IPS-20b (cell line): ENCODE data around the gene LDAH.

Experiments
- H3K27ac ChIP-seq: one replicate; pipeline ENCODE4 v1.5.1; 2013; ENCODE audit warnings: low read length
- H3K27me3 ChIP-seq: 2 replicates; pipeline ENCODE4 v1.6.1; 2013; ENCODE audit warnings: mild to moderate bottlenecking, low read length, inconsistent platforms; ENCODE audit not compliant: insufficient read depth
- H3K36me3 ChIP-seq: 2 replicates; pipeline ENCODE4 v1.6.1; 2013; ENCODE audit warnings: low read depth, mild to moderate bottlenecking, inconsistent platforms, low read length, moderate library complexity; ENCODE audit not compliant: insufficient read depth
- H3K4me1 ChIP-seq: 2 replicates; pipeline ENCODE4 v1.6.1; 2013; ENCODE audit warnings: mild to moderate bottlenecking, control low read depth, inconsistent platforms, low read length, moderate library complexity; ENCODE audit not compliant: insufficient read depth
- H3K4me3 ChIP-seq: 2 replicates; pipeline ENCODE4 v1.5.1; 2013; ENCODE audit warnings: mild to moderate bottlenecking, low read length, inconsistent platforms
- H3K9ac ChIP-seq: 2 replicates; pipeline ENCODE4 v1.6.1; 2013; ENCODE audit warnings: low read depth, mild to moderate bottlenecking, inconsistent platforms, low read length, moderate library complexity
- H3K9me3 ChIP-seq: 2 replicates; pipeline ENCODE4 v1.6.1; 2013; ENCODE audit warnings: mild to moderate bottlenecking, low read depth, low read length, inconsistent platforms; ENCODE audit not compliant: insufficient read depth

LDAH gene

DNA sequence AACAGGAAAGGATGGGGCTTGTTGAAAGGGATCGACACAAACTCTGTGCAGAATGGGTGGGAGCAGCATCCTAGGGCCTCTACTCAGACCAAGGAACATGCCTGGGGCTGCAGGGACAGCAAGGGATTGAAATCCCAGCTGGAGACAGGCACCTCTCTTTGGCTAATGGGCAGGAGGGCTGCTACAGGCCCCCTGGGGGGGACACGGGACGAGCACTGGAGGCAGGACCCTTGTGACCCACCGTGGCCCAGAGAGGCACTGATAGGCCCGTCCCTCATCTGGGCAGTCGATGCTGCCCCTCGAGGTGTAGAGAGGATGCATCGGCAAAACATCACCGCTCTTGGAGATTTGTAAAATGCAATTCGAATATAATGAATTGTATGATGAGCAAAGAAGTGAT lies 177.1 kb downstream of the LDAH start:
- Histone ChIP-seq H3K4me3 (no peak overlapping the region), H3K27ac (no peak overlapping the region), H3K9me3 (no peaks in the 10 kb centered on the region), H3K4me1 (peaks cover 5% of the 10 kb centered on the region; the same call in 1 of the 2 replicates), H3K9ac (no peak overlapping the region), H3K36me3 (no peaks in the 10 kb centered on the region), H3K27me3 (peaks cover 12% of the 10 kb centered on the region)

DNA sequence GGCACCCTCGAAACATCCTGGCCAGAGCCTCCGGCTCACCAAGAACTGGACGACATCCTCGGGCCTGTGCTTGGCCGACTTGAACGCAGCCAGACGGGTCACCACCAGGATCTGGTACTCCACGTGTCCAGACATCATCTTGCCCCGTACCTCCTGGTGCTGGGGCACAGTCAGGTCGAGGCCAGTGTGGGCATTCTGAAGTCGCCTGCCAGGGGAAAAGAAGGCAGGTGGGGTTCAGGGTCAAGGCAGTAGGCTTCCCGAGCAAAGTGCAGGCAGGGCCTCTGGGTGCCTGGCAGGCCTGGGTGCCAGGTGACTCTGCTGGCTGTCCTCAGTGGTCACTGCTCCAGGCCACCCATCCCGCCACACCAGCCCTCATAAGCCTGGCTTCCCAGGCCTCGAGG lies 177.6 kb downstream of the LDAH start:
- peaks cover 9% of the 10 kb centered on the region for H3K27me3 ChIP-seq
- H3K4me3 ChIP-seq = no peak overlapping the region
- H3K36me3 ChIP-seq = no peaks in the 10 kb centered on the region
- no peak overlapping the region for H3K9ac ChIP-seq
- H3K9me3 ChIP-seq = no peaks in the 10 kb centered on the region
- peaks cover 4% of the 10 kb centered on the region; the same call in 1 of the 2 replicates for H3K4me1 ChIP-seq
- H3K27ac ChIP-seq = no peak overlapping the region

DNA sequence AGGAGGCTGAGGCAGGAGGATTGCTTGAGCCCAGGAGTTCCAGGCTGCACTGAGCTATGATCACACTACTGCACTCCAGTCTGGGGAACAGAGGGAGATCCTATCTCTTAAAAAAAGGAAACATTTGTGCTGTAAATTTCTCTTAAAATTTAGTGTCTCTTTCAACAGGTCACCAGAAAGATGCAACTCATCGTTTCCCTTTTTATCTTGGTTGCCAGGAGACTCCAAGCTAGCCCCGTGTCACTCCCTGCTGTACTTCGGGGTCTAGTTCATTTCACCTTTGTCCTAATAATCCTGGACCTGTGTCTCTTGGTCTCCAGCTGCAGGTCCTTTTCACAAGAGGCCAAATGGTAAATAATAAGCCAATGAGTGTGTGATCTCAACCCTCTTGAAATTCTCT lies 179.1 kb downstream of the LDAH start:
- Histone ChIP-seq H3K9ac (no peak overlapping the region), H3K27ac (no peak overlapping the region), H3K27me3 (no peaks in the 10 kb centered on the region), H3K4me1 (no peaks in the 10 kb centered on the region), H3K36me3 (no peaks in the 10 kb centered on the region), H3K4me3 (no peak overlapping the region), H3K9me3 (no peaks in the 10 kb centered on the region)

DNA sequence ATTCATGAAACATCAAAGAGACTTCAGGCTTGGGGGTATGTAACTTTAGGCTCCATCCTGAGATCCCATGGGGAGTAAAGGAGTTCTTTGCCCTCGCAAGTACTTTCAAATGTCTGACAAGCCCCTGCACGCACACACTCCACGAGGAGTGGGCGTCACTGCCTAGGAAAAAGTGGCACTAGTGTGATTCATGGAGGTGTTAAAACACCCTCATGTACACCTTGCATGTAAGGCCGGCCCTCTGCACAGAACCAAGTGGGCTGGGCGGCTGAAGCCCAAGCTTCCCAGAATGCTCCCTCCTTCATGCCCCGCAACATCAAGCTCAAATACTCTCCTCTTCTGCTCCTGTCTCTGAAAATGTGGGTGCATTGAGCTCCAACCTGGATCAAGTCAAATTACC lies 179.8 kb downstream of the LDAH start:
- no peak overlapping the region for H3K27ac ChIP-seq
- no peak overlapping the region for H3K4me3 ChIP-seq
- H3K9me3 ChIP-seq = no peaks in the 10 kb centered on the region
- no peaks in the 10 kb centered on the region for H3K27me3 ChIP-seq
- H3K36me3 ChIP-seq = no peaks in the 10 kb centered on the region
- no peak overlapping the region for H3K9ac ChIP-seq
- H3K4me1 ChIP-seq = no peaks in the 10 kb centered on the region

DNA sequence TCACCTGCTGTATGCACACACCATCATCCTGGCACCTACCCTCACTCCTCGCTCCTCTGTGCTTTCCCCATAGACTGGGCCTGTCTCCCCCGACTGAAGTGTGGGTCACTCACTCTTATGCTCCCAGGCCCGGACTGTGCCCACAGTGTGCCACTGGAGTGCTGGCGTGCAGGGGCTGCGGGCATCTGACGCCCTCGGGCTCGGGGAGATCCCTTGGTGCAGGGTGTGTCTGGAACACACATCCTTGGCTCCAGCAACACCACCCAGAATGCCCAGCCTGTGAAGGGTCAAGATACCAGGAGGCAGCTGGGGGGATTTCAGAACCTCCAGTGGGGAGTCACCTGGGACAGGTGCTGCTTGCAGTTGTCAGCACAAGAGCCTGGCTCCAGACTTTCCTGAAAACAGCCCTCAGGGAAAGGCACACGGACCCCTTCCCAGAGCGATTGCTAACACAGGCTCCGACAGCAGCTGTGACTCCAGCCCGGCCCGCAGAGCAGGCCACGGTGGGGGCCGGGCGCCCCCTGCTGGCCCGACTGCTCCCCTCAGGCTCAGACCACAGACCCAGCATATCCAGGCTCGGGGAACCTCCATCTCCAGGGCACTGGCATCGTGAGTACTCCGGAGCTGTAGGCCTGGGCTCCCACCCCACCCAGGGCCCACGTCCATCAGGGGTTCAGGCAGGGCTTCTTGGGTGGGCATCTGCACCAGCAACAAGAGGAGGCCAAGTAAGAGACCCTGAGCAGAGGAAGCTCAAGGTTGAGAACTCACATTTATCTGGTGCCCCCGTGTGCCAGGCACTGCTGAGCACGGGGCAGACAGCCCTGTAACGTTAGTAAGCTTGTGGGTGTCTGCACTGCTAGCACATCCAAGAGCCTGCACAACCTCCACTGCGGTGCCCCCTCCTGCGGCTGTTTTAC lies 180.6 kb downstream of the LDAH start:
- H3K27ac ChIP-seq = no peak overlapping the region
- H3K9ac ChIP-seq = no peak overlapping the region
- H3K27me3 ChIP-seq = no peaks in the 10 kb centered on the region
- H3K36me3 ChIP-seq = no peaks in the 10 kb centered on the region
- H3K9me3 ChIP-seq = no peaks in the 10 kb centered on the region
- no peaks in the 10 kb centered on the region for H3K4me1 ChIP-seq
- H3K4me3 ChIP-seq = no peak overlapping the region

DNA sequence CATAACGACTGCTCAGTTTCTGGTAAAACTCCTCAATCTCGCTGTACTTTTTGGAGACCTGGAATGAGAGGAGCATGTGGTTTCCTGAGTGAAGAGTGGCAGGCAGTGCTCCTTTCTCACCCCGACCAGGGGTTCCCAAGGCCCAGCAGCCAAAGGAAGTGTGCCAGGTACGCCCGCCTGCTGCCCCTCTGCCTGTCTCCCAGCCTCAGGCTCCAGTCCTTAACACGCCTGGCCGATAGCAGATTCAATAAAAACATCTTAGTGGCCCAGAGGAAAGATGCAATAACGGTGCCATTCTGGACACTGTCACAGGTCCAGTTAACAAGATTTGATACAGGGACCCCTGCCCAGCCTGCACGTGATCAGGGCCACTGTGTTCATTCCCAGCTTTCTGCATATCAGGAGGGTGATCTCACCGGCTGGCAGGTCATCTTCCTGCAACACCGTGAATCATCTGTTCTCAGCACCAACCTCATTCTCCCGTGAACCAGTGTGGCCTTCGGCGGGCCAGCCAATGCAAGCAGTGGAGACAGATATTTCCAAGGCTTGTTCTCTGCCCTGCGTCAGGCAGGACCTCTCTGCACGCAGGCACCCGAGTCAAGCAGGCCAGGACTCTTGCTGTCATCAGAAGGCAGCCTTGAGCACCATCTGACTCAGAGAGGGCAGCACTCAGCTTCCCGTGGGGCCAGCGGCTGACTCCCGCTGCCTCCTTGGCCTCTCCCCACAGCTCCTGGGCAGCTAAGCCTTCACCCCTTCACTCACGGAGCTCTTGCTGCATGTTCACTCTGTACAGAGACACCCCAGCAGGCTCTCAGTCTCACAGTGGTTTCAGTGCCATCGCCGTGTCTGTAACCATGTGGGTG lies 181.5 kb downstream of the LDAH start:
- Histone ChIP-seq H3K4me1 (no peaks in the 10 kb centered on the region), H3K36me3 (no peaks in the 10 kb centered on the region), H3K9me3 (no peaks in the 10 kb centered on the region), H3K27ac (no peak overlapping the region), H3K4me3 (no peak overlapping the region), H3K27me3 (no peaks in the 10 kb centered on the region), H3K9ac (no peak overlapping the region)

DNA sequence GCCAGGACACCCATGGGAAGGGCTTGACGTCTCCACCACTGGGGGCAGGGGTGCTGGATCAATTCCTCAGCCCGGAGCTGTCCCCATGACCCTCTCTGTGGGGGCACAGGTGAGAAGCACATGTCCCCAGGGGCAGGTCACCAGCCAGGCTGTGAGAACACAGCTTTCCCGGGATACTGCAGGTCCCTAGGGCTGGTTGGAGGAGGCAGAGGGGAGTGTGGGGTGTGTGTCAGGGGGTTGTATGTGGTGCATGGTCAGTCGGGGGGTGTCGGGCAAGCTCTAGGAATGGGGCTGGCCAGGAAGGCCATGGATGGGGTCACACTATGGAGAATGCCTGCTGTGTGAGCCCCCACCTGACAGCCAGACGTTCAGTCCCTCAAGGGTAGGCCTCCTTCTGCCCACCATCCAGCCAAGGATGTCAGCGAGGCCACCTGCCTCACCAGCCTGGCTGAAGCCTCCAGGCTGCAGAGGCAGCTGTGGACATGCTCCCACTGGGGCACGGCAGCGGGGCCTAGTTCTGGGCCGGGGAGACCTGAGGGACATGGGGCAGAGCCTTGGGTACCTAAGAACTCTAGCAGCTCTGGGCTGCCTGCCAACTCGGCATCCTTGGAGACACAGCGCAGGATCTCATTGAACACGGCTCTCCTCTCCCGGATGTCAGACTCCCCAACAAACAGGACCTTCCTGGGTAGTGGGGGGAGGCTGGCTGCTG lies 182.3 kb downstream of the LDAH start:
- Histone ChIP-seq H3K9me3 (no peaks in the 10 kb centered on the region), H3K36me3 (no peaks in the 10 kb centered on the region), H3K9ac (no peak overlapping the region), H3K27ac (no peak overlapping the region), H3K27me3 (no peaks in the 10 kb centered on the region), H3K4me1 (peaks cover 1% of the 10 kb centered on the region; the same call in 1 of the 2 replicates), H3K4me3 (no peak overlapping the region)

DNA sequence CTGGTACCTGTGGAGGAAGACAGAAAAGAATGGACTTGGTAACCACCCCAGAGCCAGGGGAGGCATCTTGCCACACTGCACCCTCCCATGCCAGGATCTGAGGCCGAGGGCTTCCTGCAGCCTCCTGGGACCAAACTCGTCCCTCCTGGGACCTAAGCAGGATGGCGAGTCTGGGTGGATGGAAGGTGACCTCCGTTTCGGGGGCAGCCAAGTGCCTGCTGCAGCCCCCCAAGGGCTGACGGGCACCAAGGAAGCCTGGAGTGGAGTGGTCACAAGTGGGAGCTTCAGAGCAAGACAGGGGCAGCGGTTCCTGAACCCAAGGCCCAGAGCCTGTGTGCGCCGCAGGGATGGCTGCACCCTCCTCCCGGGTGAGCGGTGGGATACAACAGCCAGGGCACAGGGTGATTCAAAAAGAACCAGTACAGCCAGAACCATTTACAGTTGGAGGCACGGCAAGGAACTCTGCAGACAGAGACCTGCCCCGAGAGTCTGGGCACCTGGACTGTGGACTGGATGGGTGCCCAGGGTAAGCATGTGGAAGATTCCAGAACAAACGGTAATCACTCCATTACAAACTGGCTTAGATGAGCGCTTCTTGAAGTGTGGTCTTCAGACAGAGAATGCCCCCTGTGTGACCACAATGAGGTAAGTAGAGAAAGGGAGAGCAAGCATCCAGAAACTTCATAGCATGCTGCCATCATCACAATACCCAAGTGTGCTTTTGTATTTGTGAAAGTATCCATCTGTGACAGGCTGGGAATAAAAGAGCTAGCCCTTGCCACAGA lies 184.1 kb downstream of the LDAH start:
- Histone ChIP-seq H3K9ac (no peak overlapping the region), H3K27me3 (no peaks in the 10 kb centered on the region), H3K36me3 (no peaks in the 10 kb centered on the region), H3K9me3 (no peaks in the 10 kb centered on the region), H3K4me1 (peaks cover 5% of the 10 kb centered on the region; the same call in 1 of the 2 replicates), H3K4me3 (no peak overlapping the region), H3K27ac (no peak overlapping the region)

DNA sequence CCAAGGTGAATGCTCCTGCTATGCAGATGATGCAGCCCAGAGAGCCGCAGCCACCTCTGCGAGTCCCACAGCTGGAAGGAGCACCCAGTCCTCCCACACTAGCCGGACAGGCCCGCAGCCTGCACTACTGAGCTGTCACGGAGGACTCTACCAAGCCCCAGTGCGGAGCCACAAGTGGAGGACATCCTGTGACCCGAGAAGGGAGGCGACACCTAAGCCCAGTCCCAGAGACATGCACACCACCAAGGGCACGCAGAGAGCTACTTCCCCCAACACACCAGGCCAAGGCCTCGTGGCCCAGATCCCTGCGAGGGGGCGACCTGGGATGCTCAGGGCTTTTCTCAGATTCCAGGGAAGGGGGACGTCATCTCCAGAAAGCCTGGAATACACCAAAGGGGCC lies 184.9 kb downstream of the LDAH start:
- no peak overlapping the region for H3K4me3 ChIP-seq
- H3K9ac ChIP-seq = no peak overlapping the region
- H3K4me1 ChIP-seq = peaks cover 5% of the 10 kb centered on the region; the same call in 1 of the 2 replicates
- no peaks in the 10 kb centered on the region for H3K36me3 ChIP-seq
- no peaks in the 10 kb centered on the region for H3K27me3 ChIP-seq
- no peak overlapping the region for H3K27ac ChIP-seq
- H3K9me3 ChIP-seq = no peaks in the 10 kb centered on the region

DNA sequence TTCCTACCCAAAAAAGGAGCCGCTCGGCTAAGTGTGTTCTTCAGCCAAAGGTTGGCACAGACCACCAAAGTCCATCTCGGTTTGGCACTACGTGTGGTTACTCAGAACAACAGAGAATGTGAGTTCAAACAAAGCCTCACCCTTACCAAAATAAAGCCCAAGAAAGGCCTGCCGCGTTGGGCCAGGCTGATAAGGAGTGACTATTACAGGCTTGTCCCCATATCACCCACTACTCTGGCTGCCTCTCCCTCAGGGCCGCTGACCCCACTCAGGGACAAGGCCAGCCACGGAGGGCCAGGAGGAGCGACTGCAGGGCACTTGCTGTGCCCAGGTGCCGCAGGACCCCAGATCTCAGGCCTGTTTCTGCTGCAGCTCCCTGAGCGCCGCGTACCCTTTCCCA lies 185.8 kb downstream of the LDAH start:
- Histone ChIP-seq H3K9ac (no peak overlapping the region), H3K36me3 (no peaks in the 10 kb centered on the region), H3K27me3 (no peaks in the 10 kb centered on the region)

More for the DNA sequence above, 185.8 kb downstream of the LDAH start:
- Histone ChIP-seq H3K27ac (no peak overlapping the region), H3K4me3 (no peak overlapping the region), H3K4me1 (peaks cover 5% of the 10 kb centered on the region; the same call in 1 of the 2 replicates), H3K9me3 (no peaks in the 10 kb centered on the region)
